Neutrophil (primary cell): Measurements from ENCODE around the gene GPR146.

Experiments
- H3K27ac ChIP-seq: fragments of 200-600 bp; sonication (generic); 2 replicates; pipeline ENCODE4 v1.5.1; 2016; ENCODE audit warnings: mild to moderate bottlenecking, moderate library complexity
- H3K27me3 ChIP-seq: fragments of 200-600 bp; sonication (generic); 2 replicates; pipeline ENCODE4 v1.6.0; 2016; ENCODE audit warnings: mild to moderate bottlenecking
- H3K36me3 ChIP-seq: fragments of 200-600 bp; sonication (generic); 2 replicates; pipeline ENCODE4 v1.5.1; 2017
- H3K4me1 ChIP-seq, 2 experiments: fragments of 200-600 bp in 1 of 2; sonication (generic) in 1 of 2; 1 replicate in 1 of 2; 2 replicates in 1 of 2; pipeline versions ENCODE4 v1.5.1 to v1.6.1; 2013 to 2016; ENCODE audit warnings: low read depth in 1 of 2, low read length in 1 of 2, mild to moderate bottlenecking in 1 of 2, moderate library complexity in 1 of 2; ENCODE audit not compliant: control insufficient read depth in 1 of 2, insufficient read depth in 1 of 2
- H3K4me3 ChIP-seq, 2 experiments: fragments of 200-600 bp in 1 of 2; sonication (generic) in 1 of 2; 1 replicate in 1 of 2; 2 replicates in 1 of 2; pipeline ENCODE4 v1.5.1; 2013 to 2016; ENCODE audit warnings: low read depth in 1 of 2, low read length in 1 of 2, mild to moderate bottlenecking in 1 of 2, moderate library complexity in 1 of 2
- H3K9me3 ChIP-seq: fragments of 200-600 bp; sonication (generic); 2 replicates; pipeline ENCODE4 v1.5.1; 2016
- TF ChIP-seq, protein P1 (sequence below): fragments of 200-600 bp; sonication (generic); IDR thresholded peaks from 2 replicates; pipeline ENCODE4 v1.5.1; 2016; ENCODE audit warnings: antibody characterized with exemption

The GPR146 gene

DNA sequence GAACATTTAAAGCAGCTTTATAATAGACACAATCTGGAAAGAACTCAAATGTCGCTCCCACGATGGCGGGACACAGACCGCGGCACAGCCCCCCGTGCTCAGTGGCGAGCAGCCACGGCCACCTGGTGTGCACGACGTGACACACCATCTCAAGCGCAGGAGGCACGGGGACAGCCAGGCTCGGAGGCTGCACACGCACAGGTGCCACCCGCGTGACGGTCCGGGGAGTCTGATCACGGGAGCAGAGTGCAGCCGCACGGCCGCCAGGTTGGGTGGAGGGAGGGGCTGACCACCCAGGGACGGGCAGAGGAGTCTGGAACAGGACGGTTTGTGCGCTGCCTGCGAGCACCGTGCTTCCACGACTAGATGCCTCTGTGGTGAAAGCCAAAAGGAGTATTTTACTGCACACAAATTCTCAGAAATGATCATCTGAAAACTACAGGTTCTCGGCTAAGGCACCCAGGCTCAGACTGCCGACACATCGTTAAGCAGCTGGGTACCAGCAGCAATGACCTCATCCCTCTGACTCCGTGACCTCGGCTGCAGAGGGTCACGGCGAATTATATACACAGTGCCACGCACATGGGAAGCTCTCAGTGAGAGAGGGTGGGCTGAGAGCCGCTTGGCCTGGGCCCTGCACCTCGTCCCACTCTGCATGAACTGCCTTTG is 36.0 kb downstream of the GPR146 start:
- H3K4me1 ChIP-seq, result no peaks in the 10 kb centered on the region

DNA sequence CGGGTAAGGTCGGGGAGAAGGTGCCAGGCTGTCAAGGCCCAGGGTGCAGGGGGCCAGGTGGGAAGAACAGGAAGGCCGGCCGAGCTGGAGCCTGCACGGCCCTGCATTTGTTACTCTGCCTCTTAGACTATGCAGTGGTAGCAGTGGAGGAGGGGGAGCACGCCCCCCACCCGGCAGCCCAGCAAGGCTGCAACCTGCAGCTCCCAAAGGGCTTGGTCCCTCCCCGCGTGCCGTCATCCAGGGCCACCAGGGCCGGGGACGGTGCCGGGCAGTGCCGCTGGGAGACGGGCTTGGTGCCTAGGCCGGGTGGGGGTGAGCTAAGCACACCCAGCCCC is 36.5 kb downstream of the GPR146 start:
- H3K4me1 ChIP-seq, result no peaks in the 10 kb centered on the region
- H3K4me3 ChIP-seq, result no peak overlapping the region
- H3K9me3 ChIP-seq, result no peaks in the 10 kb centered on the region
- TF ChIP-seq, protein P1, sequence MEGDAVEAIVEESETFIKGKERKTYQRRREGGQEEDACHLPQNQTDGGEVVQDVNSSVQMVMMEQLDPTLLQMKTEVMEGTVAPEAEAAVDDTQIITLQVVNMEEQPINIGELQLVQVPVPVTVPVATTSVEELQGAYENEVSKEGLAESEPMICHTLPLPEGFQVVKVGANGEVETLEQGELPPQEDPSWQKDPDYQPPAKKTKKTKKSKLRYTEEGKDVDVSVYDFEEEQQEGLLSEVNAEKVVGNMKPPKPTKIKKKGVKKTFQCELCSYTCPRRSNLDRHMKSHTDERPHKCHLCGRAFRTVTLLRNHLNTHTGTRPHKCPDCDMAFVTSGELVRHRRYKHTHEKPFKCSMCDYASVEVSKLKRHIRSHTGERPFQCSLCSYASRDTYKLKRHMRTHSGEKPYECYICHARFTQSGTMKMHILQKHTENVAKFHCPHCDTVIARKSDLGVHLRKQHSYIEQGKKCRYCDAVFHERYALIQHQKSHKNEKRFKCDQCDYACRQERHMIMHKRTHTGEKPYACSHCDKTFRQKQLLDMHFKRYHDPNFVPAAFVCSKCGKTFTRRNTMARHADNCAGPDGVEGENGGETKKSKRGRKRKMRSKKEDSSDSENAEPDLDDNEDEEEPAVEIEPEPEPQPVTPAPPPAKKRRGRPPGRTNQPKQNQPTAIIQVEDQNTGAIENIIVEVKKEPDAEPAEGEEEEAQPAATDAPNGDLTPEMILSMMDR, result no peak
- H3K36me3 ChIP-seq, result no peaks in the 10 kb centered on the region
- H3K27me3 ChIP-seq, result no peaks in the 10 kb centered on the region
- no peak overlapping the region for H3K27ac ChIP-seq

More for the DNA sequence above, 36.0 kb downstream of the GPR146 start:
- no peaks in the 10 kb centered on the region for H3K36me3 ChIP-seq
- no peaks in the 10 kb centered on the region for H3K9me3 ChIP-seq
- H3K27me3 ChIP-seq, result no peaks in the 10 kb centered on the region
- TF ChIP-seq, protein P1, result no peak
- no peak overlapping the region for H3K4me3 ChIP-seq
- no peak overlapping the region for H3K27ac ChIP-seq

DNA sequence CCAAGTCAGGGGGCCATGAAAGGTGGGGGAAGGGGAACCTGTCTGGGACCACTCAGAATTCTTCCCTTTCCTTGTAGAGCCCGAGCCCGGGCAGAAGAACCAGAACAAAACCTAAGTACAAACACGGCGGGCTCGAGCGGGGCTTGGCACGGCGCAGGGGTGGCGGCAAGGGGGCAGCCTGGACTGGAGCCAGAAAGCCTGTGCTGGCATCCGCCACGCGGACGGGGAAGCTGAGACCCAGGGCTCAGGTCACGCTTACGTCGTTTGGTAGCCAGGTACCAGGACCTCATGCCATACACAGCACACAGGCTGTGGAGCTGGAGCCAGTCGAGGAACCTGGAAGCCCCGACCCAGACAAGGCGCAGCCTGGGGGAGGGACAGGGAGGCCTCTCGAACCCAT is 37.0 kb downstream of the GPR146 start:
- Histone ChIP-seq H3K4me1 (no peaks in the 10 kb centered on the region), H3K27me3 (peaks cover under 1% of the 10 kb centered on the region), H3K27ac (no peak overlapping the region), H3K9me3 (no peaks in the 10 kb centered on the region), H3K36me3 (no peaks in the 10 kb centered on the region), H3K4me3 (no peak overlapping the region)
- TF ChIP-seq, protein P1, result no peak

DNA sequence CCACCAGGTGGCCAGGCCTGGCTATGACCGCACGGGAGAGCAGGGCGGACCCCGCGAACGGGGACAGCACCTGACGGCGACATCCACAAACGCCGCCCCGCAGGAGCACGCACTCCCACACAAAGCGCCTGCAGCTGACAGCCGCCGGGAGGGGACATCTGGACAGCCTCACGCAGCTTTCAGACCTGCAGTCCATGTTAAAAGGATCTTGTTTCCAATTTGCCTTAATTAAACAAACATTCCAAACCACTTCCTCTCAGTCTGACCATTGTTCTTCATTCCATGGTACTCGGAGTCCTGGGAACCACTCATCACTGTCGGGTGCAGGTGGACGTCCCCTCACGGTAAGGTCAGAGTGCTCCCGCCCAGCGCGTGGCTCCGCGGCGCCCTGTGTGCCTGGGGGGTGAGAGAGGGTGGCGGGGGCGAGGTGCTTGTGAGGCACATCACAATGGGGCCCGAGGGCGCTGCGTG is 37.6 kb downstream of the GPR146 start:
- Histone ChIP-seq H3K4me3 (no peak overlapping the region), H3K27me3 (peaks cover 7% of the 10 kb centered on the region), H3K27ac (no peak overlapping the region), H3K4me1 (peaks cover 4 to 6% of the 10 kb centered on the region in 2 experiments), H3K9me3 (no peaks in the 10 kb centered on the region), H3K36me3 (no peaks in the 10 kb centered on the region)
- TF ChIP-seq, protein P1, result no peak

DNA sequence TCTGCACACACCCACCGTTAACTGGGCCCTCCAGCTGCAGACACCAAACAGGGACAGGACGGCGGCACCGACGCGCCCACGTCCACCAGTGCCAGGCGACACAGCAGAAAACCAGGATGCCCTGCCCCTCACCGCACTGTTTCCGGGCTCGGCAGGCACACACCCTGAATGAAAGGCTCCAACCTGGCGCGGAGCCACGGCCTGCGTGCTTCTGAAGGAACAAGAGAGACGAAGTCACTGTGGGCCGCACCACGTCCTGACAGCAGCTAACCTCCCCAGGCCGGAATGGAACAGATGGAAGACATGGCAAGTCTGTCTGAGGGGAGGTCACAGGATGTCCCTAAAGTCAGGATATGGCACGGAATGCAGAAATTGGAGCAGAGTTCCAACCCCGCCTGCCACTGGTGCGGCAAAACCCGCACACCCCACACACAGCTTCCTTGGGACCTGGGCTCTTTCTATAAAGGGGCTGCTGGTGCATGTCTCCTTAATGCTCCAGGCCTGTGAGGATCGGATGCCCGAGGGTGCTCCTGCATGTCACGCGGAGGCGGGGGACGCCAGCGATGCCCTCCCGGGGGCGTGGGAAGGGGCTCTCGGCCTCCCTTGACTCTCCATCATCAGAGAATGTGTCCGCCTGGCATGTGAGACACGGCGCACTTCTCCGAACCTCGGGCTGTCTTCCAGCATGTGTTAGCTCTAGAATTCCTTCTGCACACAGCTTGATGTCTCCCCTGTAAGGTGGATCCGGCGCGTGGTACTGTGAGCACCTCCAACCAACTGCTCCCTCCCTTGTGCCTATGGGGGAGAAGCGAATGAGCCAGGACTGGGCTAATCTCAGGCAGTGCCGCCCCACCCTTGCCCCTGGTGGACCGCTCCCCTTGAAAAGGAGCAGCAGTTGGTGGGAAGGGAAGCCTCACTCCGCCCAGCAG is 39.6 kb downstream of the GPR146 start:
- TF ChIP-seq, protein P1, result no peak
- Histone ChIP-seq H3K4me3 (no peak overlapping the region), H3K27me3 (peaks cover 24% of the 10 kb centered on the region), H3K9me3 (no peaks in the 10 kb centered on the region), H3K4me1 (peaks cover 5 to 8% of the 10 kb centered on the region in 2 experiments), H3K36me3 (no peaks in the 10 kb centered on the region), H3K27ac (no peak overlapping the region)
